Activated T-helper 2 cell treated with anti-CD3 and anti-CD28 coated beads, Interferon-gamma antibody, Interleukin-2, Interleukin-4, amounts not matched to agents 10 μg/mL and 5 μg/mL and 100 μg/mL, durations not matched to agents 14 hours and 24 hours and 36 hours (primary cell): ENCODE results near the gene PALMD. TPM values are rescaled to one million over a fixed set of nuclear protein-coding genes. Genes with fewer than 3 reads are reported as not detected.

Experiments used
- DNase-seq: peaks from one replicate; pipeline ENCODE4 v3.0.0; 2021; ENCODE audit warnings: low spot score
- H3K27ac Mint-ChIP-seq: one replicate; pipeline ENCODE4 v1.8.0; 2021; ENCODE audit warnings: mixed read lengths
- H3K27me3 Mint-ChIP-seq: one replicate; pipeline ENCODE4 v1.8.0; 2021; ENCODE audit warnings: low read depth, mixed read lengths
- H3K36me3 Mint-ChIP-seq: one replicate; pipeline ENCODE4 v1.8.0; 2021; ENCODE audit warnings: low read depth, mixed read lengths
- H3K4me1 Mint-ChIP-seq: one replicate; pipeline ENCODE4 v1.8.0; 2021; ENCODE audit warnings: low read depth, mixed read lengths
- H3K4me3 Mint-ChIP-seq: one replicate; pipeline ENCODE4 v1.8.0; 2021; ENCODE audit warnings: low read depth, mild to moderate bottlenecking, moderate library complexity, mixed read lengths
- H3K9me3 Mint-ChIP-seq: one replicate; pipeline ENCODE4 v1.8.0; 2021; ENCODE audit warnings: mixed read lengths
- intact Hi-C: fragments of 100-400 bp; cut with micrococcal nuclease; formaldehyde crosslinking; loops from one replicate; pipeline ENCODE4 v1.15.1; 2023
- total RNA-seq: library from RNA; stranded (reverse); gene quantifications from 2 replicates; pipeline ENCODE4 v1.2.3, GENCODE V29; 2022

Gene PALMD
- total RNA-seq, 1 donor from 2014 or later, result not detected

DNA sequence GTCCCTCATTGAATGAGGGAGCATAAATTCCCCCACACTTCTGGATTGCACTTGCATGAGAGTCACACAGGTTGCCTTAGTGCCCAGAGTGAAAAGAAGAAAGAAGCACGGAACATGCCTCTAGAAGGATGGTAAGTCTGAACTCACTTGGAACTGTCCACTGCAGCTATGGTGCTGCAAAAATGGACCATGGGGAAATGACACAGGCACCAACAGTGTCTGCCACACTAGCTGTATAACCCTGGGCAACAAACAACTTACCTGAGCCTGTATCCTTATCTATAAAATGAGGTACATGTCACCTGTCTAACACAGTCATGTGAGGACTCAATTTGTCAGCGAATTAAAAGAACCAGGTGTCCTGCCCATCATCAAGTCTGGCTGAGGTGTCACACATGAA lies 50.7 kb downstream of the PALMD start:
- Mint-ChIP-seq H3K27ac (no peak overlapping the region), H3K36me3 (no peaks in the 10 kb centered on the region), H3K4me3 (no peak overlapping the region), H3K27me3 (peaks cover 32% of the 10 kb centered on the region), H3K9me3 (no peaks in the 10 kb centered on the region), H3K4me1 (no peaks in the 10 kb centered on the region)
- no peak for DNase-seq
- intact Hi-C loops, result loop anchor here (10.0 kb wide), 1 partner anchor 82 kb away; no protein-coding TSS in a partner anchor

DNA sequence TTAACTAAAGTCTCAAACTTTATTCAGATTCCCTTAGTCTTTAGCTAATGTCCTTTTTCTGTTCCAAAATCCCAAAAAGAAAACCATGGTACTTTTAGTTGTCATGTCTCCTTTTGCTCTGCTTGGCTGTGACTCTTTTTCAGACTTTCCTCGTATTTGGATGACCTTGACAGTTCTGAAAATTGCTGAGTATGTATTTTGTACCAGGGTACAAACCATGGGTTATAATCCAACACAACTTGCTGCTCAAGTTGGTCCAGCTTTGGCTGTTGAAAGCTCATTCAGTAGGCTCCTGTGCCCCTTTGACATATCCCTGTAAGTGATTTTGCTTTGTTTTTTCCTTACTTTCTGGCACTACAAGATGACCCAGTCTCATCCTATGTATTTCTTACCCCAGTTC lies 51.7 kb downstream of the PALMD start:
- H3K27ac Mint-ChIP-seq, result no peak overlapping the region

DNA sequence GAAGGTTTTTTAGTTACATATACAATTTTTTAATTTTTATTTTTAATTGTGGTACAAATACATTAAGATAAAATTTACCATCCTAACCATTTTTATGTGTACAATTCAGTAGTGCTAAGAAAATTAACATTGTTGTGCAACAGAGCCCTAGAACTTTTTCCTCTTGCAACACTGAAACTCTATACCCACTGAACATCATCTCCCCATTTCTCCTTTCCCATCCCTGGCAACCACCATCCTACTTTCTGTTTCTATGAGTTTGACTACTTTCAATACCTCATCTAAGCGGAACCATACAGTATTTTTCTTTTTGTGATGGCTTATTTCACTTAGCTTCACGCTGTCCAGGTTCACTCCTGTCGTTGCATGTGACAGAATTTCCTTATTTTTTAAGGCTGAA lies 54.1 kb downstream of the PALMD start:
- Mint-ChIP-seq H3K27me3 (peaks cover 34% of the 10 kb centered on the region), H3K9me3 (no peaks in the 10 kb centered on the region), H3K4me1 (peaks cover 6% of the 10 kb centered on the region), H3K27ac (no peak overlapping the region), H3K4me3 (no peak overlapping the region), H3K36me3 (no peaks in the 10 kb centered on the region)
- DNase-seq, result no peak
- intact Hi-C loops, result no loop called here

More for the DNA sequence above, 51.7 kb downstream of the PALMD start:
- H3K36me3 Mint-ChIP-seq, result no peaks in the 10 kb centered on the region
- H3K4me3 Mint-ChIP-seq, result no peak overlapping the region
- no peak for DNase-seq
- H3K27me3 Mint-ChIP-seq, result peaks cover 38% of the 10 kb centered on the region
- H3K4me1 Mint-ChIP-seq, result no peaks in the 10 kb centered on the region
- no peaks in the 10 kb centered on the region for H3K9me3 Mint-ChIP-seq
- intact Hi-C loops, result loop anchor here (10.0 kb wide), 1 partner anchor 83 kb away; no protein-coding TSS in a partner anchor

DNA sequence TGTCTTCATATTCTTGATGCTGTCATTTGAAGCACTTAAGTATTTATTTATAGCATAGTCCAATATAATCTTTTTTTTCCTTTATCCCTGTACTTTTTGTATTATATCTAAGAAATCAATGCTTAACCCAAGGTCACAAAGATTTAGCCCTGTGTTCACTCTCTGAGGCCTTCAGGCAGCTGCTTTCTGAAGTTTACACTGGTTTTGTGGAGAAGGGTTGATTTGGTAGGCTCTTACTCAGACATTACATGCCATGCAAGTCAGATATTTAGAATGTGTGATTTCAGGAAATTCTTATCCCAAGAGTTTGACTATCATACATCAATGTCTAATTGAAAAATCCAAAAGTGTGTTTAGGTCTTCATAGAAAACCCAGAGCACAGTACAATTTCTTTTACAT lies 56.3 kb downstream of the PALMD start:
- intact Hi-C loops, result no loop called here
- Mint-ChIP-seq H3K27me3 (peaks cover 30% of the 10 kb centered on the region), H3K27ac (no peak overlapping the region)

DNA sequence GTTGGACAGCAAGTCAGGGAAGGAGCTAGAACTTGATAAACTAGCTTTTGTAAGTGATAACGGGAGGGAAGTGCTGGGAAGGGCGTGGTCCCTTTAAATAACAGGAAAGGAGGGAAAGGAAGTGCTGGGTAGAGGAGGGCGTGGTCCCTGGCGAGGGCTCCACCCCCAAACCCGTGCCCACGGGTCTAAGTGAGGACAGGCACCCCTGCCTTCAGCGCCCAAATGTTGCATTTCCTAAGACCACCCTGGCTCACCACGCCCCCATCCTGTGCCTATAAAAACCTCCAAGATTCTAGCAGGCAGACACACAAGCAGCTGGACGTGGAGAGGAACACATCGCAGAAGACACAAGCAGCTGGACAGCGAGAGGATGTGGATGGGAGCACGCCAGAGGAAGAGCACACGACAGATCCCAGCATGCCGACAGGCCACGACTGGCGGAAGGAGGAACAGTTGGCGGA lies 58.5 kb downstream of the PALMD start:
- Mint-ChIP-seq H3K27ac (no peak overlapping the region), H3K4me3 (no peak overlapping the region), H3K27me3 (peaks cover 16% of the 10 kb centered on the region), H3K9me3 (no peaks in the 10 kb centered on the region), H3K4me1 (peaks cover 6% of the 10 kb centered on the region), H3K36me3 (no peaks in the 10 kb centered on the region)
- no peak for DNase-seq
- intact Hi-C loops, result no loop called here

More for the DNA sequence above, 56.3 kb downstream of the PALMD start:
- Mint-ChIP-seq H3K4me1 (peaks cover 6% of the 10 kb centered on the region), H3K9me3 (no peaks in the 10 kb centered on the region), H3K36me3 (no peaks in the 10 kb centered on the region), H3K4me3 (no peak overlapping the region)
- no peak for DNase-seq

DNA sequence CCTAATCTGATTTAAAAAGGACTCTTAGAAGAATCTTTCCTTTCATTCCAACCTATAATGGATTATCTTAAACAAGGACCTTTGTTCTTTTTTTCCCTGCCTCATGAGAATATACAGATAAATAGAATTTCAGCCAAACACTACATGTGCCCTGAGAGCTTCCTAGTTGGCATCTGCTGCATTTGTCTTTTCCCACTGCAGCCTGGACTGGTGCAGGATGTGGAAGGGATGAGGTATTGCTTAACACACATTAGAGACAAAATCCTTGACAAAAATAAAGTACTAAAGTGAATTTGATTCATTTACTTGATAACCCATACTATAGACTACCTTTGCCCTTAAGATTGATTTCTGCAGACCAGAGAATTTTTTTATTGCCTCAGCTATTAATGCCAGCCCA lies 59.5 kb downstream of the PALMD start:
- no peaks in the 10 kb centered on the region for H3K9me3 Mint-ChIP-seq
- peaks cover 13% of the 10 kb centered on the region for H3K27me3 Mint-ChIP-seq
- no peak for DNase-seq
- intact Hi-C loops, result no loop called here
- no peak overlapping the region for H3K4me3 Mint-ChIP-seq
- H3K27ac Mint-ChIP-seq, result no peak overlapping the region
- H3K4me1 Mint-ChIP-seq, result peaks cover 6% of the 10 kb centered on the region
- H3K36me3 Mint-ChIP-seq, result no peaks in the 10 kb centered on the region

DNA sequence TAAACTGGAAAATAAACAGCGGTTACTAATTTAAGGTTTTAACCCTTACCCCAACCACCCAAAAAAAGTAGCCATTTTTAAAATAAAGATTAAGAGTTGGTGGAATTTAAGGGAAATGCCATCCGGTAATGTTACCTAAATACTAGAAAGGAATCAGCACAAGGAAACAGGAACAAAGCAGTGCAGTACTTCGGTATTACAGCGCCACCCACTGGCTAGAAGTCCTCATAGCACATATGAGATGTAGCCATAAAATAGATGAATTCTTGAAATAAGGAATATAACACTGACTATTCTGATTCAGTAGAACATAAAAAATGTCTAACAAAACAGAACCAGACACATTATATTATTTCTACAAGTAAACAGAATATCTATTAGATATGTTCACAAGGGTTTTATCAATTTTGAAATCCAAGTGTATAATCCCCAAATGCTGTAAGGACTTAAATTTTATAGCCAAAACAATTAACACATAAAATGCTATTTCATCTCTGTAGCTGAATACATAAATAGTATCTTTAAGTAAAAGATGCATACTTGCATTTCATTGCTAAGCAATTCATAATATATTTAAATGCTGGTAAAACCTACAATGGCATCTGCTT lies 61.7 kb downstream of the PALMD start:
- Mint-ChIP-seq H3K4me1 (peaks cover 6% of the 10 kb centered on the region), H3K36me3 (no peaks in the 10 kb centered on the region), H3K4me3 (no peak overlapping the region), H3K9me3 (no peaks in the 10 kb centered on the region), H3K27me3 (no peaks in the 10 kb centered on the region), H3K27ac (no peak overlapping the region)
- intact Hi-C loops, result loop anchor here (1.0 kb wide), 1 partner anchor 527 kb away; no protein-coding TSS in a partner anchor
- DNase-seq, result peak; percentile 37

DNA sequence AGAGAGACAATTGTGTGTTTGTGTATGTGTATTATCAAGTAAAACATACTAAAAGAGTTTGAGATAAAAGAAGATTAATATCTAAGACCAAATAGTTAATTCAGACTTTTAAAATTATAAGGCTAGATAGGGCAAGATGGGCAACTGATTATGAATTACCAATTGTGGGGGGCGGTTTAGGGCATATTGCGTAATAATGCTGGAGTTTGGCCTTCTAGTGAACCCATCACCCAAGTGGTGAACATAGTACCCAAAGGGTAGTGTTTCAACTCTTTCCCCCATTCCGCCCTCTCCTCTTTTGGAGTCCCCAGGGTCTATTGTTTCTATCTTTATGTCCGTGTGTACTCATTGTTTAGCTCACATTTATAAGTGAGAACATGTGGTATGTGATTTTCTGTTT lies 65.1 kb downstream of the PALMD start:
- no peaks in the 10 kb centered on the region for H3K9me3 Mint-ChIP-seq
- H3K4me1 Mint-ChIP-seq, result no peaks in the 10 kb centered on the region
- no peaks in the 10 kb centered on the region for H3K27me3 Mint-ChIP-seq
- H3K36me3 Mint-ChIP-seq, result no peaks in the 10 kb centered on the region
- intact Hi-C loops, result no loop called here
- no peak overlapping the region for H3K27ac Mint-ChIP-seq
- H3K4me3 Mint-ChIP-seq, result no peak overlapping the region
- no peak for DNase-seq

DNA sequence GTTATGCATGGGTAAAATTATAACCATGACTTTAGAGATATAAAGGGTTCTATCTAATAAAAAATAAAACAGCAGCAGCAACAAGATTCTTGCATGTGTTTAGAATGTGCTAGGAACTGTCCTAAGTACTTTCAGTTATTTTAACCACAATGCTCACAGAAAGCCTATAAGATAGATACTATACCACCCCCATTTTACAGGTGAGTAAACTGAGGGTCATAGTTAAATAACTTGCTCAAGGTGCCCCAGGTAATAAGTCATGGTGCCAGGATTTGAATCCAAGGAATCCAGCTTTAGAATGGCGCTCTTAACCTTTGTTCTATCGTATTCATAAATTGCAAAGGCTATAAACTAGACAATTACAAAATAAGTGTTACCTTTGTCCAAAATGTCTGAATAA lies 67.1 kb downstream of the PALMD start:
- no peaks in the 10 kb centered on the region for H3K27me3 Mint-ChIP-seq
- H3K27ac Mint-ChIP-seq, result no peak overlapping the region
- intact Hi-C loops, result no loop called here
- no peak for DNase-seq
- no peaks in the 10 kb centered on the region for H3K9me3 Mint-ChIP-seq
- no peaks in the 10 kb centered on the region for H3K36me3 Mint-ChIP-seq
- no peak overlapping the region for H3K4me3 Mint-ChIP-seq
- no peaks in the 10 kb centered on the region for H3K4me1 Mint-ChIP-seq

DNA sequence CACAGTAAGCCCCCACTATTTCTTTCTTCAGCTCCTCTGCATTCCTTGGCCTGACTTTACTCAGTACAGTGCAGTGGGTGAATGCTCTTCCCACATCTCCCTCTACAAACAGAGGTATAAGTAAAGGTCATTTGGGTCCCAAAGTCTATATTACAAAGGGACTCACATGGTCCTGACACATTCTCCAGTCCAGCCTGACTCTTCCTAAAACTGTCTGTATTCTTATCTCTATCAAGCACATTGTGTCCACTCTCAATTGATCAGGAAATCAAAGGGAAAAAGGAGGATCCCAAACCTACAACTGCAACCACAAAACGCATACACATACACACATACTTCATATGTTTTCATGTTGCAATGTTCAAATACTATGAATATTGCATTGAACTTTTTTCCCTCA lies 71.1 kb downstream of the PALMD start:
- H3K27ac Mint-ChIP-seq, result no peak overlapping the region
- DNase-seq, result no peak
- H3K4me3 Mint-ChIP-seq, result no peak overlapping the region
- no peaks in the 10 kb centered on the region for H3K9me3 Mint-ChIP-seq
- H3K36me3 Mint-ChIP-seq, result no peaks in the 10 kb centered on the region
- no peaks in the 10 kb centered on the region for H3K4me1 Mint-ChIP-seq
- H3K27me3 Mint-ChIP-seq, result no peaks in the 10 kb centered on the region
- intact Hi-C loops, result no loop called here

DNA sequence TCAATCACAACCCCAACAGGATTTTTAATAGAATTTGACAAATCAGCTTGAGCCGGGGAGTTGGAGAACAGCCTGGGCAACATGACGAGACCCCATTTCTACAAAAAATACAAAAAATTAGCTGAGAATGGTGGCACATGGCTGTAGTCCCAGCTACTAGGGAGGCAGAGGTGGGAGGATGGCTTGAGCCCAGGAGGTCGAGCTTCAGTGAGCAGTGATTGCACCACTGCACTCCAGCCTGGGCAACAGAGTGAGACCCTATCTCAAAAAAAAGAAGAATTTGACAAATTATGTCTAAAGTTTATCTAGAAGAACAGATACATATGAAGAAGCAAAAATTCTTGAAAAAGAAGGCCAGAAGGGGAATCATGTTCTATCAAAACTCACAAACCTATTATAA lies 77.3 kb downstream of the PALMD start:
- intact Hi-C loops, result no loop called here
- no peaks in the 10 kb centered on the region for H3K9me3 Mint-ChIP-seq
- H3K27me3 Mint-ChIP-seq, result no peaks in the 10 kb centered on the region
- no peak overlapping the region for H3K4me3 Mint-ChIP-seq
- H3K36me3 Mint-ChIP-seq, result no peaks in the 10 kb centered on the region
- no peak for DNase-seq
- no peak overlapping the region for H3K27ac Mint-ChIP-seq
- H3K4me1 Mint-ChIP-seq, result no peaks in the 10 kb centered on the region

DNA sequence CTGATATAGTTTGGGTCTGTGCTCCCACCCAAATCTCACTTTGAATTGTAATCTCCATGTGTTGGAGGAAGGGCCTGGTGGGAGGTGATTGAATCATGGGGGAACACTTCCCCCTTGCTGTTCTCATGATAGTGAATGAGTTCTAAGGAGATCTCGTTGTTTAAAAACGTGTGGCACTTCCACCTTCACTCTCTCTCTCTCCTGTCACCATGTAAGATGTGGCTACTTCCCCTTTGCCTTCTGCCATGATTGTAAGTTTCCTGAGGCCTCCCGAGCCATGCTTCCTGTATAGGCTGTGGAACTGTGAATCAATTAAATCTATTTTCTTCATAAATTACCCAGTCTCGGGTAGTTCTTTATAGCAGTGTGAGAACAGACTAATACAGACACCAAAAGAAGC lies 80.1 kb downstream of the PALMD start:
- Mint-ChIP-seq H3K27ac (no peak overlapping the region), H3K36me3 (no peaks in the 10 kb centered on the region), H3K4me1 (no peaks in the 10 kb centered on the region), H3K27me3 (no peaks in the 10 kb centered on the region), H3K9me3 (no peaks in the 10 kb centered on the region), H3K4me3 (no peak overlapping the region)
- DNase-seq, result no peak
- intact Hi-C loops, result no loop called here

DNA sequence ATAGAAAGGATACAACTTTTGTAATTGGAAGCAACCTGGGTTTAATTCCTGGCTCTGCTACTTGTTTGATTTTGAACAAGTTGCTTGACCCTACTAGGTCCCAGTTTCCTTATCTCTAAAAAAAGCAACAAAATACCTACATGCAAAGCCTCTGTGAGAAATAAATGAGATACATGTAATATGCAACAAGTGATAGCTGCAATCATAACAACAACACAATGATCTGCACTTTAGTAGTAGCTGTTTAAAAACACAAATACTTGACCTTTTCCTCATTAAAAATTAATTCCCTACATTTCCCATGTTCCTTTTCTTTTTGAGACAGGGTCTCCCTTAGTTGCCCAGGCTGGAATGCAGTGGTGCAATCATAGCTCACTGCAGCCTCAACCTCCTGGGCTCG lies 80.5 kb downstream of the PALMD start:
- H3K9me3 Mint-ChIP-seq, result no peaks in the 10 kb centered on the region

DNA sequence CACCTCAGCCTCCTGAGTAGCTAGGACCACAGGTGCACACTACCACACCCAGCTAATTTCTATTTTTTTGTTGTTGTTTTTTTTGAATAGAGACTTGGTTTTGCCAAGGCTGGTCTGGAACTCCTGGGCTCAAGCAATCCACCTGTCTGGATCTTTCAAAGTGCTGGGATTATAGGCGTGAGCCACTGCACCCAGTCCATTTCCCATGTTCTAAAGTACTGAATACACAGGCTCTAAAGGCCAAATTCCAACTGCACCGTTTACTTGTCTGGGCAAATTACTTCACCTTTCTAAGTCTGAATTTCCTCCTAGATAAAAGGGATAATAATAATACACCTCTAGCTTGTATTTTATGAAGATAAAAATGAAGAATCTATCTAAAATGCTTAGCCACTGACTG lies 80.9 kb downstream of the PALMD start:
- Mint-ChIP-seq H3K9me3 (no peaks in the 10 kb centered on the region), H3K27ac (no peak overlapping the region), H3K4me3 (no peak overlapping the region), H3K4me1 (no peaks in the 10 kb centered on the region), H3K36me3 (no peaks in the 10 kb centered on the region), H3K27me3 (no peaks in the 10 kb centered on the region)
- intact Hi-C loops, result no loop called here
- DNase-seq, result no peak

More for the DNA sequence above, 80.5 kb downstream of the PALMD start:
- no peaks in the 10 kb centered on the region for H3K36me3 Mint-ChIP-seq
- intact Hi-C loops, result no loop called here
- no peak overlapping the region for H3K27ac Mint-ChIP-seq
- H3K4me3 Mint-ChIP-seq, result no peak overlapping the region
- H3K27me3 Mint-ChIP-seq, result no peaks in the 10 kb centered on the region
- no peak for DNase-seq
- no peaks in the 10 kb centered on the region for H3K4me1 Mint-ChIP-seq
